Body of pancreas (tissue), 4 donors: ENCODE results near the gene SLC2A4.

Experiments used
- POLR2A ChIP-seq, 3 donors: fragments of 450-650 bp; IDR thresholded peaks; one replicate each; pipeline ENCODE4 v1.6.1; 2016; ENCODE audit warnings: antibody characterized with exemption in 3 of 3, mild to moderate bottlenecking in 2 of 3
- TF ChIP-seq, protein P1 (sequence below), 7 experiments: fragments of 450-650 bp in 4 of 7; fragments of 200-600 bp in 3 of 7; sonication (generic) in 3 of 7; IDR thresholded peaks; one replicate each; pipeline ENCODE4 v1.5.1; 2016 to 2019; ENCODE audit warnings: antibody characterized with exemption in 7 of 7

DNA sequence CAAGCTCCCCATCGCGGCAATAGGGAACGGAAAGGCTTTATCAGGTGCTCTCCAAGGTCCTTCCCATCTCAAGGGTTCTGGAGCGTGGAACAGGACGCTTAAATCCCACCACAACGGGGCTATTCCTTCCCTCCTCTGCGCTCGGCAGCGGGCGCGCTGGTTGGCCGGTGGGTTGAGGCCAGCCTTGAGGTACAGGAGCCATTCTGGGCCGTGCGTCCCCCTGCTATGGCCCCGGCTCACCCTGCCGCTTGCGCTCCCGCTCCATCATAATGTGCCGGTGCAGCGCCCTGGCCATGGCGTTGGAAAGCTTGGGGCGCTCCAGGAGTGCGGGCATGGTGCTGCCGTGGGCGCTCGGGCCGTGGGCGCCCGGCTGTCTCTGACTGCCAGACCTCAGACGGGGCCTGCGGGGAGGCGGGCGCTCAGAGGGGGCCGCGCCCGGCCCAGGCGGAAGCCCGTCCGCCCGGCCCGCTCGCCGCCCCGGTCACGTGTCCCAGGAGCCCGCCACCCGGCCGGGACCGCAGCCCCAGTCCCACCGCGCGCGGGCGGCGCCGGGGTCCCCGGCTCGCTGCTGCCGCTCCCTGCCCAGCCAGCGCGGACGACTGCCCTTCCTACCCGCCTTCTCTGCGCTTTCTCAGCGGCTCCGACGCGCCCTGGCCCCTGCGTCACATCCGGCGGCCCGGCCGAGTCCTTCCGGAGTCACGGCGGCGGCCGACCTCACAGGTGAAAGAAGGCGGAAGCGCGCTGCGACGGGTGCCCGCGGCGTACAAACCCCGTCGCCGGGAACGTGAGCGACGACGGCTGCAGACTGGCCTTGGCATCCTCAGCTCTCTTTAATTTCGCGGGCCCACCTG, 33.4 kb downstream of the SLC2A4 start, which contains the start of gene GPS2:
- TF ChIP-seq, protein P1, sequence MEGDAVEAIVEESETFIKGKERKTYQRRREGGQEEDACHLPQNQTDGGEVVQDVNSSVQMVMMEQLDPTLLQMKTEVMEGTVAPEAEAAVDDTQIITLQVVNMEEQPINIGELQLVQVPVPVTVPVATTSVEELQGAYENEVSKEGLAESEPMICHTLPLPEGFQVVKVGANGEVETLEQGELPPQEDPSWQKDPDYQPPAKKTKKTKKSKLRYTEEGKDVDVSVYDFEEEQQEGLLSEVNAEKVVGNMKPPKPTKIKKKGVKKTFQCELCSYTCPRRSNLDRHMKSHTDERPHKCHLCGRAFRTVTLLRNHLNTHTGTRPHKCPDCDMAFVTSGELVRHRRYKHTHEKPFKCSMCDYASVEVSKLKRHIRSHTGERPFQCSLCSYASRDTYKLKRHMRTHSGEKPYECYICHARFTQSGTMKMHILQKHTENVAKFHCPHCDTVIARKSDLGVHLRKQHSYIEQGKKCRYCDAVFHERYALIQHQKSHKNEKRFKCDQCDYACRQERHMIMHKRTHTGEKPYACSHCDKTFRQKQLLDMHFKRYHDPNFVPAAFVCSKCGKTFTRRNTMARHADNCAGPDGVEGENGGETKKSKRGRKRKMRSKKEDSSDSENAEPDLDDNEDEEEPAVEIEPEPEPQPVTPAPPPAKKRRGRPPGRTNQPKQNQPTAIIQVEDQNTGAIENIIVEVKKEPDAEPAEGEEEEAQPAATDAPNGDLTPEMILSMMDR (IDR thresholded peaks at IDR 0.05) = no peak
- peak; percentile 79 to 80 (median 79) for TF ChIP-seq POLR2A (IDR thresholded peaks at IDR 0.05)
